B cell (primary cell): ENCODE results near the gene FUCA1. TPM values are rescaled to one million over a fixed set of nuclear protein-coding genes. Genes with fewer than 3 reads are reported as not detected.
A peak's percentile ranks its signal among the peaks of the same experiment; 100 is the strongest.

Experiments used
- ATAC-seq: fragments of 200-7000 bp; cut with Tn5 transposase; one replicate; pipeline ENCODE4 v1.10.0; 2021; ENCODE audit warnings: low read depth, mild to moderate bottlenecking, moderate number of reproducible peaks, moderate library complexity
- CTCF ChIA-PET: fragments of 350-600 bp; sonication (Branson Sonifier 250); formaldehyde crosslinking; loops from one replicate; lab custom pipeline; 2021; ENCODE audit warnings: antibody characterized with exemption, inconsistent platforms; lab: Charles Lee
- POLR2A ChIA-PET: fragments of 350-600 bp; sonication (Branson Sonifier 250); formaldehyde crosslinking; loops from one replicate; lab custom pipeline; 2021; ENCODE audit warnings: antibody characterized with exemption; lab: Charles Lee
- DNase-seq: peaks from one replicate; pipeline ENCODE4 v3.0.0; 2013
- H2AFZ ChIP-seq: 2 replicates; pipeline ENCODE4 v1.6.1; 2012; ENCODE audit warnings: mild to moderate bottlenecking, low read depth, low read length; ENCODE audit not compliant: insufficient read depth, poor library complexity, severe bottlenecking
- H3K27ac ChIP-seq, 2 donors: 1 replicate in 1 of 2; 2 replicates in 1 of 2; pipeline ENCODE4 v1.5.1; 2012 to 2013; ENCODE audit warnings: low read length in 2 of 2, mild to moderate bottlenecking in 2 of 2, moderate library complexity in 1 of 2
- H3K27me3 ChIP-seq, 4 experiments: fragments of 200-600 bp in 1 of 4; sonication (generic) in 1 of 4; replicated peaks in 1 of 4; 1 replicate in 2 of 4; 2 replicates in 2 of 4; pipeline versions ENCODE4 v1.6.1 to v1.7.0; 2013 to 2016; ENCODE audit warnings: low read length in 3 of 4, mild to moderate bottlenecking in 2 of 4, mixed read lengths in 1 of 4, moderate library complexity in 1 of 4; ENCODE audit not compliant: insufficient read depth in 4 of 4, control insufficient read depth in 3 of 4; ENCODE audit errors: control extremely low read depth in 1 of 4
- H3K36me3 ChIP-seq, 2 experiments: replicated peaks in 1 of 2; 1 replicate in 1 of 2; 2 replicates in 1 of 2; pipeline versions ENCODE4 v1.6.1 to v1.7.1; 2013; ENCODE audit warnings: low read length in 1 of 2; ENCODE audit not compliant: insufficient read depth in 2 of 2, control insufficient read depth in 1 of 2; ENCODE audit errors: control extremely low read depth in 1 of 2, extremely low read depth in 1 of 2
- H3K4me1 ChIP-seq, 2 donors: fragments of 200-600 bp in 1 of 2; sonication (generic) in 1 of 2; 1 replicate in 1 of 2; 2 replicates in 1 of 2; pipeline versions ENCODE4 v1.5.1 to v1.6.1; 2013 to 2017; ENCODE audit warnings: low read length in 2 of 2; ENCODE audit not compliant: control insufficient read depth in 2 of 2, insufficient read depth in 2 of 2
- H3K4me2 ChIP-seq: replicated peaks from 2 replicates; pipeline ENCODE3; 2012; ENCODE audit warnings: mild to moderate bottlenecking, low read depth, low read length; ENCODE audit not compliant: poor library complexity, severe bottlenecking
- H3K4me3 ChIP-seq, 5 experiments: fragments of 200-600 bp in 1 of 5; sonication (generic) in 1 of 5; 1 replicate in 3 of 5; 2 replicates in 2 of 5; pipeline versions ENCODE4 v1.5.1 to v1.7.0; 2011 to 2016; ENCODE audit warnings: low read length in 4 of 5, mild to moderate bottlenecking in 4 of 5, low read depth in 2 of 5, control low read depth in 1 of 5, moderate library complexity in 1 of 5; ENCODE audit not compliant: insufficient read depth in 1 of 5; ENCODE audit errors: control extremely low read depth in 1 of 5, extremely low read depth in 1 of 5
- H3K79me2 ChIP-seq: fragments of 200-600 bp; sonication (generic); one replicate; pipeline ENCODE4 v1.6.0; 2016; ENCODE audit warnings: low read length; ENCODE audit not compliant: control insufficient read depth, insufficient read depth
- H3K9ac ChIP-seq: fragments of 200-600 bp; sonication (generic); 2 replicates; pipeline ENCODE4 v1.6.1; 2017; ENCODE audit warnings: mild to moderate bottlenecking, low read length, moderate library complexity
- H3K9me3 ChIP-seq, 3 donors: one replicate each; pipeline versions ENCODE4 v1.6.1 to v1.7.1; 2013; ENCODE audit warnings: low read length in 2 of 3; ENCODE audit not compliant: control insufficient read depth in 2 of 3, insufficient read depth in 1 of 3; ENCODE audit errors: control extremely low read depth in 1 of 3
- H4K20me1 ChIP-seq: 2 replicates; pipeline ENCODE4 v1.6.0; 2012; ENCODE audit warnings: mild to moderate bottlenecking, low read length; ENCODE audit not compliant: insufficient read depth, control insufficient read depth, poor library complexity, severe bottlenecking
- H3K27ac Mint-ChIP-seq: one replicate; pipeline ENCODE4 v1.8.0; 2021; ENCODE audit warnings: mixed read lengths
- H3K27me3 Mint-ChIP-seq: one replicate; pipeline ENCODE4 v1.8.0; 2021; ENCODE audit warnings: mixed read lengths
- H3K4me1 Mint-ChIP-seq: one replicate; pipeline ENCODE4 v1.8.0; 2021; ENCODE audit warnings: mixed read lengths
- H3K4me3 Mint-ChIP-seq: one replicate; pipeline ENCODE4 v1.8.0; 2021; ENCODE audit warnings: mixed read lengths
- H3K9me3 Mint-ChIP-seq: one replicate; pipeline ENCODE4 v1.8.0; 2022; ENCODE audit warnings: mixed read lengths; ENCODE audit not compliant: insufficient read depth
- EZH2 ChIP-seq: IDR thresholded peaks from 2 replicates; pipeline ENCODE4 v1.6.1; 2012; ENCODE audit warnings: borderline replicate concordance, low read depth, mild to moderate bottlenecking, moderate library complexity, low read length; ENCODE audit not compliant: insufficient read depth, poor library complexity, severe bottlenecking
- WGBS: methylation state at CpG from one replicate; pipeline ENCODE4 v1.1.5; 2013; ENCODE audit warnings: missing lambda C conversion rate; ENCODE audit not compliant: insufficient coverage; 5-methylcytosine and 5-hydroxymethylcytosine counted together
- intact Hi-C: fragments of 100-400 bp; cut with micrococcal nuclease; formaldehyde crosslinking; loops from one replicate; pipeline ENCODE4 v1.10.0; 2022
- polyA plus RNA-seq: library from polyadenylated mRNA; depleted of rRNA; stranded (reverse); fragments of >200 nt; gene quantifications from 2 replicates; pipeline ENCODE4 v1.2.3, GENCODE V29; 2012
- total RNA-seq, 2 donors: library from RNA; stranded (reverse); fragments of 120-200 nt in 1 of 2; gene quantifications; 1 replicate in 1 of 2; 2 replicates in 1 of 2; pipeline versions ENCODE4 v1.2.3 to v1.2.4, GENCODE V29; 2013 to 2022
- TF ChIP-seq, protein P1 (sequence below): fragments of 200-600 bp; IDR thresholded peaks from one replicate; pipeline ENCODE4 v1.8.0; 2022; ENCODE audit warnings: antibody characterized with exemption, mild to moderate bottlenecking

The FUCA1 gene
- total and polyA plus RNA-seq, 2 donors (not counting 1 experiment from before 2014, with no cell fraction given), result 8.0 to 19.3 TPM

- Histone ChIP-seq H3K27ac (no peak overlapping the region), H2AFZ (no peak overlapping the region), H3K79me2 (peaks cover 99% of the 10 kb centered on the region), H3K4me3 (peak overlapping the region in 1 of 5 experiments; percentile 30), H3K4me1 (peaks cover 86 to 96% of the 10 kb centered on the region in 2 donors), H3K36me3 (peaks cover 3 to 53% of the 10 kb centered on the region in 2 experiments), H4K20me1 (peaks cover 73% of the 10 kb centered on the region), H3K9ac (no peak overlapping the region), H3K9me3 (no peaks in the 10 kb centered on the region), H3K27me3 (no peaks in the 10 kb centered on the region), H3K4me2 (peak overlapping the region; percentile 84)
- Mint-ChIP-seq H3K9me3 (no peaks in the 10 kb centered on the region), H3K4me1 (peaks cover 84% of the 10 kb centered on the region), H3K27me3 (no peaks in the 10 kb centered on the region), H3K4me3 (peak overlapping the region; percentile 74), H3K27ac (peak overlapping the region; percentile 69)
- ATAC-seq, result no peak
- DNase-seq, result no peak
- ChIA-PET CTCF (interaction anchor here (1.1 to 3.8 kb wide), 4 partner anchors 10 to 121 kb away, joined by 3 to 28 read pairs (median 3); no protein-coding TSS in a partner anchor), POLR2A (interaction anchor here (0.6 to 0.7 kb wide), 2 partner anchors 42 to 95 kb away, joined by 3 to 4 read pairs; no protein-coding TSS in a partner anchor)
- WGBS, result 100% methylated on average over 1 of the region's 1 CpG
- TF ChIP-seq, protein P1, sequence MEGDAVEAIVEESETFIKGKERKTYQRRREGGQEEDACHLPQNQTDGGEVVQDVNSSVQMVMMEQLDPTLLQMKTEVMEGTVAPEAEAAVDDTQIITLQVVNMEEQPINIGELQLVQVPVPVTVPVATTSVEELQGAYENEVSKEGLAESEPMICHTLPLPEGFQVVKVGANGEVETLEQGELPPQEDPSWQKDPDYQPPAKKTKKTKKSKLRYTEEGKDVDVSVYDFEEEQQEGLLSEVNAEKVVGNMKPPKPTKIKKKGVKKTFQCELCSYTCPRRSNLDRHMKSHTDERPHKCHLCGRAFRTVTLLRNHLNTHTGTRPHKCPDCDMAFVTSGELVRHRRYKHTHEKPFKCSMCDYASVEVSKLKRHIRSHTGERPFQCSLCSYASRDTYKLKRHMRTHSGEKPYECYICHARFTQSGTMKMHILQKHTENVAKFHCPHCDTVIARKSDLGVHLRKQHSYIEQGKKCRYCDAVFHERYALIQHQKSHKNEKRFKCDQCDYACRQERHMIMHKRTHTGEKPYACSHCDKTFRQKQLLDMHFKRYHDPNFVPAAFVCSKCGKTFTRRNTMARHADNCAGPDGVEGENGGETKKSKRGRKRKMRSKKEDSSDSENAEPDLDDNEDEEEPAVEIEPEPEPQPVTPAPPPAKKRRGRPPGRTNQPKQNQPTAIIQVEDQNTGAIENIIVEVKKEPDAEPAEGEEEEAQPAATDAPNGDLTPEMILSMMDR, result no peak
- no peak for TF ChIP-seq EZH2
- intact Hi-C loops, result no loop called here
Observed at GRCh38 chr1:23906731-23907130, 38.6 kb upstream of the FUCA1 start.

GRCh38 chr1:23905461-23906025, 37.5 kb upstream of the FUCA1 start:
- Mint-ChIP-seq H3K9me3 (no peaks in the 10 kb centered on the region), H3K4me1 (peaks cover 84% of the 10 kb centered on the region), H3K27ac (peak overlapping the region; percentile 90), H3K27me3 (no peaks in the 10 kb centered on the region), H3K4me3 (peak overlapping the region; percentile 73)
- TF ChIP-seq, protein P1, result no peak
- TF ChIP-seq EZH2, result no peak
- Histone ChIP-seq H3K36me3 (peaks cover 3 to 51% of the 10 kb centered on the region in 2 experiments), H3K4me3 (no peak overlapping the region), H3K9ac (no peak overlapping the region), H4K20me1 (peaks cover 84% of the 10 kb centered on the region), H3K27ac (peak overlapping the region in 1 of 2 donors; percentile 59), H3K4me1 (peaks cover 85 to 95% of the 10 kb centered on the region in 2 donors), H3K4me2 (peak overlapping the region; percentile 45), H3K79me2 (peaks cover 99% of the 10 kb centered on the region), H3K27me3 (no peaks in the 10 kb centered on the region), H3K9me3 (no peaks in the 10 kb centered on the region), H2AFZ (no peak overlapping the region)
- ATAC-seq (no peak), DNase-seq (no peak)
- whole genome bisulfite sequencing, result 83% methylated on average over 3 of the region's 7 CpGs
- ChIA-PET CTCF (interaction anchor here (0.7 to 3.8 kb wide), 3 partner anchors 11 to 123 kb away, joined by 3 to 28 read pairs (median 3); no protein-coding TSS in a partner anchor), POLR2A (interaction anchor here (0.6 kb wide), 1 partner anchor 36 kb away, joined by 3 read pairs; no protein-coding TSS in a partner anchor)
- intact Hi-C loops, result no loop called here
